Stomach (tissue), 9 donors: Measurements from ENCODE around the gene BANP. TPM values are rescaled to one million over a fixed set of nuclear protein-coding genes. Genes with fewer than 3 reads are reported as not detected.
"Not testable (repeated sequence)": the region's sequence is repeated elsewhere in the genome, so short reads cannot be mapped to it uniquely, and the experiment has no call there.

ENCODE experiments used
- DNase-seq, 2 donors: peaks; one replicate each; pipeline versions ENCODE4 v3.0.0 to v3.0.0-alpha.2; 2013 to 2019
- H3K27ac ChIP-seq, 5 donors: fragments of 200-600 bp in 4 of 5; sonication (generic) in 4 of 5; one replicate each; pipeline ENCODE4 v1.5.1; 2013 to 2019; ENCODE audit warnings: mild to moderate bottlenecking in 1 of 5, moderate library complexity in 1 of 5
- H3K27me3 ChIP-seq, 3 donors: fragments of 200-600 bp; sonication (generic); one replicate each; pipeline ENCODE4 v1.5.1; 2017 to 2019; ENCODE audit warnings: mixed run types in 1 of 3
- H3K36me3 ChIP-seq, 4 donors: fragments of 200-600 bp; sonication (generic); 1 replicate in 3 of 4; 2 replicates in 1 of 4; pipeline ENCODE4 v1.5.1; 2016 to 2019
- H3K4me1 ChIP-seq, 4 donors: fragments of 200-600 bp; sonication (generic); one replicate each; pipeline ENCODE4 v1.5.1; 2016 to 2019
- H3K4me3 ChIP-seq, 4 donors: fragments of 200-600 bp; sonication (generic) in 3 of 4; one replicate each; pipeline ENCODE4 v1.5.1; 2016 to 2019; ENCODE audit warnings: mild to moderate bottlenecking in 1 of 4
- H3K9me3 ChIP-seq, 4 donors: fragments of 200-600 bp; sonication (generic); one replicate each; pipeline ENCODE4 v1.5.1; 2016 to 2019
- CTCF ChIP-seq, 7 experiments: fragments of 450-650 bp in 4 of 7; fragments of 200-600 bp in 3 of 7; sonication (generic) in 3 of 7; IDR thresholded peaks; one replicate each; pipeline ENCODE4 v1.5.1; 2016 to 2019; ENCODE audit warnings: antibody characterized with exemption in 7 of 7, control low read depth in 2 of 7, mild to moderate bottlenecking in 1 of 7
- EP300 ChIP-seq: sonication (generic); formaldehyde crosslinking; IDR thresholded peaks from one replicate; pipeline ENCODE4 v1.6.1; 2017; ENCODE audit warnings: antibody characterized with exemption
- POLR2A ChIP-seq, 4 donors: fragments of 450-650 bp; IDR thresholded peaks; one replicate each; pipeline ENCODE4 v1.6.1; 2016; ENCODE audit warnings: antibody characterized with exemption in 4 of 4, control low read depth in 2 of 4, mild to moderate bottlenecking in 1 of 4, moderate library complexity in 1 of 4
- POLR2AphosphoS5 ChIP-seq, 3 donors: sonication (generic); formaldehyde crosslinking; IDR thresholded peaks; one replicate each; pipeline ENCODE4 v1.6.1; 2016; ENCODE audit warnings: antibody characterized with exemption in 3 of 3
- WGBS, 5 donors: extraction: QIAGEN DNeasy Blood & Tissue Kit in 3 of 5; methylation state at CpG; one replicate each; pipeline versions ENCODE4 v1.1.5 to v1.1.7; 2013 to 2018; 5-methylcytosine and 5-hydroxymethylcytosine counted together
- intact Hi-C: fragments of 100-400 bp; cut with DNase I; formaldehyde crosslinking; loops from one replicate; pipeline ENCODE4 v1.15.1; 2023; ENCODE audit warnings: low total_unique reads
- polyA plus RNA-seq, 3 donors: library from polyadenylated mRNA; stranded (reverse); fragments of 200-250 nt; gene quantifications; one replicate each; pipeline ENCODE4 v1.2.3, GENCODE V29; 2013
- total RNA-seq, 5 donors: library from RNA; depleted of rRNA; stranded (reverse); fragments of >200 nt; gene quantifications; one replicate each; pipeline versions ENCODE4 v1.1.0 to v1.2.3, GENCODE V29; 2014 to 2016
- donor health status: healthy with polysubstance abuse.
- donor health status: Bipolar disorder and iron deficiency.
- donor health status: healthy.

BANP gene
- total and polyA plus RNA-seq, 8 donors, result 6.0 to 144 (median 18.3) TPM

GRCh38 chr16:88102597-88102996, 151.4 kb downstream of the BANP start:
- 85 to 92% (median 90%) methylated on average over 17 of the region's 17 CpGs for WGBS, 5 donors
- peaks cover 0 to 6% (median 2%) of the 10 kb centered on the region in 4 donors for H3K9me3 ChIP-seq
- peaks cover 0 to 6% (median 0%) of the 10 kb centered on the region in 4 donors for H3K4me1 ChIP-seq
- H3K36me3 ChIP-seq, result no peaks in the 10 kb centered on the region
- TF ChIP-seq POLR2AphosphoS5 (IDR thresholded peaks at IDR 0.05) (no peak), CTCF (IDR thresholded peaks at IDR 0.05) (no peak), EP300 (no peak), POLR2A (IDR thresholded peaks at IDR 0.05) (no peak)
- intact Hi-C loops, result no loop called here
- no peak for DNase-seq
- H3K4me3 ChIP-seq, result no peak overlapping the region
- H3K27ac ChIP-seq, result no peak overlapping the region
- peaks cover 0 to 57% (median 13%) of the 10 kb centered on the region in 3 donors for H3K27me3 ChIP-seq

- Histone ChIP-seq H3K9me3 (peaks cover 0 to 4% (median 0%) of the 10 kb centered on the region in 4 donors), H3K36me3 (no peaks in the 10 kb centered on the region), H3K4me1 (peaks cover 0 to 6% (median 0%) of the 10 kb centered on the region in 4 donors), H3K4me3 (no peak overlapping the region), H3K27ac (no peak overlapping the region), H3K27me3 (peaks cover 0 to 57% (median 13%) of the 10 kb centered on the region in 3 donors)
- intact Hi-C loops, result no loop called here
- DNase-seq, result no peak
- no peak for TF ChIP-seq EP300
- TF ChIP-seq POLR2AphosphoS5 (IDR thresholded peaks at IDR 0.05), result no peak
- TF ChIP-seq POLR2A (IDR thresholded peaks at IDR 0.05), result no peak
- no peak for TF ChIP-seq CTCF (IDR thresholded peaks at IDR 0.05)
- 85 to 92% (median 86%) methylated on average over 13 to 15 of the region's 15 CpGs for whole genome bisulfite sequencing, 5 donors
Observed at GRCh38 chr16:88103011-88103410, 151.8 kb downstream of the BANP start.

- H3K4me3 ChIP-seq, result no peak overlapping the region
- TF ChIP-seq EP300, result no peak
- WGBS, 5 donors, result 81 to 85% (median 84%) methylated on average over 27 to 28 of the region's 28 CpGs
- H3K27ac ChIP-seq, result no peak overlapping the region
- H3K36me3 ChIP-seq, result no peaks in the 10 kb centered on the region
- H3K4me1 ChIP-seq, result peaks cover 0 to 6% (median 0%) of the 10 kb centered on the region in 4 donors
- intact Hi-C loops, result no loop called here
- H3K27me3 ChIP-seq, result peaks cover 0 to 50% (median 13%) of the 10 kb centered on the region in 3 donors
- no peak for DNase-seq
- no peaks in the 10 kb centered on the region for H3K9me3 ChIP-seq
Observed at GRCh38 chr16:88103581-88104188, 152.5 kb downstream of the BANP start.

- H3K4me1 ChIP-seq, H3K9me3 ChIP-seq, DNase-seq, H3K36me3 ChIP-seq, H3K27ac ChIP-seq, intact Hi-C loops, H3K4me3 ChIP-seq: not testable (repeated sequence)
- peaks cover 0 to 44% (median 13%) of the 10 kb centered on the region in 3 donors for H3K27me3 ChIP-seq
- 76 to 85% (median 82%) methylated on average over 17 of the region's 17 CpGs for WGBS, 5 donors
Observed at GRCh38 chr16:88104363-88104762, 153.1 kb downstream of the BANP start.

- WGBS, 5 donors, result 74 to 92% (median 85%) methylated on average over 7 of the region's 7 CpGs
- H3K36me3 ChIP-seq, H3K4me3 ChIP-seq, intact Hi-C loops, DNase-seq, H3K27ac ChIP-seq, H3K4me1 ChIP-seq, H3K9me3 ChIP-seq: not testable (repeated sequence)
- peaks cover 0 to 36% (median 3%) of the 10 kb centered on the region in 3 donors for H3K27me3 ChIP-seq
Observed at GRCh38 chr16:88105574-88106140, 154.4 kb downstream of the BANP start.

GRCh38 chr16:88106566-88106965, 155.3 kb downstream of the BANP start:
- DNase-seq, H3K27ac ChIP-seq, H3K9me3 ChIP-seq, H3K4me1 ChIP-seq, H3K4me3 ChIP-seq, intact Hi-C loops, H3K36me3 ChIP-seq: not testable (repeated sequence)
- 85 to 94% (median 94%) methylated on average over 8 to 12 of the region's 12 CpGs for WGBS, 5 donors
- H3K27me3 ChIP-seq, result peaks cover 0 to 32% (median 0%) of the 10 kb centered on the region in 3 donors
